Panc1 (cell line): ENCODE results near the gene GPRC5B. TPM values are rescaled to one million over a fixed set of nuclear protein-coding genes. Genes with fewer than 3 reads are reported as not detected.

Source experiments
- ATAC-seq: fragments of 200-7000 bp; cut with Tn5 transposase; 2 replicates; pipeline ENCODE4 v1.9.1; 2020; ENCODE audit warnings: mild to moderate bottlenecking, moderate library complexity
- BruUV-seq: library from RNA; stranded (reverse); fragments of 400-500 nt; replicated peaks from 2 replicates; lab custom pipeline; 2021; lab: Mats Ljungman, UMichigan
- CTCF ChIA-PET: fragments of 300-600 bp; sonication (Branson Sonifier 250); formaldehyde crosslinking; loops from one replicate; lab custom pipeline; 2022; ENCODE audit warnings: antibody characterized with exemption; lab: Charles Lee
- POLR2A ChIA-PET: fragments of 300-600 bp; sonication (Branson Sonifier 250); formaldehyde crosslinking; loops from one replicate; lab custom pipeline; 2022; ENCODE audit warnings: antibody characterized with exemption; lab: Charles Lee
- DNase-seq: peaks from one replicate; pipeline ENCODE4 v3.0.0-alpha.2; 2010; ENCODE audit warnings: low read depth, low spot score
- H3K27ac ChIP-seq: 2 replicates; pipeline ENCODE4 v1.5.1; 2011; ENCODE audit warnings: mild to moderate bottlenecking, low read length, inconsistent platforms
- H3K27me3 ChIP-seq: fragments of 200-500 bp; sonication (Bioruptor generic); 2 replicates; pipeline ENCODE4 v1.6.0; 2014; ENCODE audit warnings: low read length, inconsistent platforms; ENCODE audit not compliant: control insufficient read depth, insufficient read depth
- H3K36me3 ChIP-seq: fragments of 200-500 bp; sonication (Bioruptor generic); 2 replicates; pipeline ENCODE4 v1.5.1; 2014; ENCODE audit warnings: inconsistent platforms, mild to moderate bottlenecking, low read length, moderate library complexity; ENCODE audit not compliant: control insufficient read depth, insufficient read depth
- H3K4me1 ChIP-seq: 2 replicates; pipeline ENCODE4 v1.5.1; 2011; ENCODE audit warnings: inconsistent platforms, mild to moderate bottlenecking, low read length, moderate library complexity; ENCODE audit not compliant: control insufficient read depth, insufficient read depth
- H3K4me3 ChIP-seq, 2 experiments: 2 replicates each; pipeline ENCODE4 v1.5.1; 2011 to 2012; ENCODE audit warnings: low read depth in 2 of 2, low read length in 2 of 2, mild to moderate bottlenecking in 2 of 2, inconsistent platforms in 1 of 2, moderate library complexity in 1 of 2
- H3K9me3 ChIP-seq: fragments of 200-500 bp; sonication (Bioruptor generic); 2 replicates; pipeline ENCODE4 v1.5.1; 2014; ENCODE audit warnings: low read depth, mild to moderate bottlenecking, inconsistent platforms, low read length, moderate library complexity; ENCODE audit not compliant: control insufficient read depth, insufficient read depth
- REST ChIP-seq, 2 experiments: IDR thresholded peaks; 2 replicates each; pipeline ENCODE4 v1.6.1; 2011 to 2012; ENCODE audit warnings: low read depth in 2 of 2, control low read depth in 1 of 2, low read length in 1 of 2, mild to moderate bottlenecking in 1 of 2, moderate library complexity in 1 of 2; ENCODE audit not compliant: insufficient read depth in 1 of 2
- SIN3A ChIP-seq: IDR thresholded peaks from 2 replicates; pipeline ENCODE4 v1.6.1; 2012; ENCODE audit warnings: low read depth, mild to moderate bottlenecking, low read length, moderate library complexity, borderline replicate concordance; ENCODE audit not compliant: insufficient read depth
- TCF7L2 ChIP-seq: IDR thresholded peaks from 2 replicates; pipeline ENCODE4 v1.6.1; 2011; ENCODE audit warnings: mild to moderate bottlenecking, low read depth, low read length, inconsistent platforms
- in situ Hi-C: cut with HindIII; loops from 2 replicates; pipeline ENCODE4 v1.10.0; 2016; ENCODE audit warnings: low sequenced_read_pairs, low pct_unique_long_range_greater_than_20kb
- intact Hi-C: fragments of 100-400 bp; cut with micrococcal nuclease; formaldehyde crosslinking; loops from one replicate; pipeline ENCODE4 v1.10.0; 2022; ENCODE audit not compliant: unreplicated experiment
- total RNA-seq: library from RNA; stranded (reverse); gene quantifications from one replicate; pipeline ENCODE4 v1.2.1, GENCODE V29; 2021; ENCODE audit not compliant: unreplicated experiment

The GPRC5B gene
- total RNA-seq, 1 experiment from 2014 or later = 10.4 TPM

GRCh38 chr16:19874851-19875546 lies 9.6 kb downstream of the GPRC5B start:
- ChIA-PET CTCF (no interaction called here), POLR2A (interaction anchor here (0.6 kb wide), 1 partner anchor 207 kb away, joined by 5 read pairs; no protein-coding TSS in a partner anchor)
- H3K9me3 ChIP-seq = no peaks in the 10 kb centered on the region
- no peak for DNase-seq
- no peak for TF ChIP-seq REST (IDR thresholded peaks at IDR 0.05; ENCODE audit: insufficient read depth in 1 of 2, low read depth in 2 of 2, low read length in 1 of 2)
- intact Hi-C loops (no loop called here), in situ Hi-C loops (loop anchor here (25.0 kb wide), 1 partner anchor 238 kb away; no protein-coding TSS in a partner anchor)
- no peak for ATAC-seq
- no TSS peak for BruUV-seq
- no peak overlapping the region for H3K4me3 ChIP-seq
- H3K36me3 ChIP-seq = no peaks in the 10 kb centered on the region
- H3K4me1 ChIP-seq = 0 out of 2 replicates have a peak, but pooled peaks cover 4% of the 10 kb centered on the region
- no peaks in the 10 kb centered on the region for H3K27me3 ChIP-seq
- H3K27ac ChIP-seq = no peak overlapping the region

- intact Hi-C loops = no loop called here
- no peak for DNase-seq
- CTCF ChIA-PET = interaction anchor here (0.7 kb wide), 1 partner anchor 761 kb away, joined by 6 read pairs; no protein-coding TSS in a partner anchor
These were observed 10.6 kb downstream of the GPRC5B start for GRCh38 chr16:19874026-19874425.

More at GRCh38 chr16:19874026-19874425, 10.6 kb downstream of the GPRC5B start:
- Histone ChIP-seq H3K9me3 (no peaks in the 10 kb centered on the region), H3K27ac (no peak overlapping the region), H3K27me3 (no peaks in the 10 kb centered on the region), H3K36me3 (no peaks in the 10 kb centered on the region), H3K4me3 (no peak overlapping the region), H3K4me1 (no peaks in the 10 kb centered on the region)
- ATAC-seq = 0 out of 2 replicates have a peak, but pooled peaks have one; percentile 21
- TF ChIP-seq TCF7L2 = no peak
- TF ChIP-seq REST (IDR thresholded peaks at IDR 0.05; ENCODE audit: insufficient read depth in 1 of 2, low read depth in 2 of 2, low read length in 1 of 2) = no peak
- no peak for TF ChIP-seq SIN3A
- in situ Hi-C loops = no loop called here
- POLR2A ChIA-PET = interaction anchor here (0.6 kb wide), 2 partner anchors 206 to 933 kb away, joined by 3 to 5 read pairs; no protein-coding TSS in a partner anchor
- no TSS peak for BruUV-seq
